Retina (tissue), 1 donor: ENCODE measurements around the gene ZNF669.

Experiments
- DNase-seq: peaks from one replicate; pipeline ENCODE4 v3.0.0-alpha.2; 2016

ZNF669 gene

DNA sequence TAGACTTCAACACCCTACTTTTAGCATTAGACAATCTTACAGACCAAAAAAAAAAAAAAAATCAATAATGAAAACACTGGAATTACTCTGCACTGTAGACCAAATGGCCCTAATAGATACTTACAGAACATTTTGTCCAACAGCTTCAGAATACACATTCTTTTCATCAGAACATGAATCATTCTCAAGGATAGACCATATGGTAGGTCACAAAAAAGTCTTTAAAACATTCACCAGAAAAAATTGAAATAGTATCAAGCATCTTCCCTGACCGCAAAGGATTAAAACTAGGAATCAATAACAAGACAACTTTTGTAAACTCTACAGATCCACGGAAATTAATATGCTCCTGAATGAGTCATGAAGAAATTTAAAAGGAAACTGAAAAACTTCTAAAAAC, 48.1 kb downstream of the ZNF669 start:
- no peak for DNase-seq

DNA sequence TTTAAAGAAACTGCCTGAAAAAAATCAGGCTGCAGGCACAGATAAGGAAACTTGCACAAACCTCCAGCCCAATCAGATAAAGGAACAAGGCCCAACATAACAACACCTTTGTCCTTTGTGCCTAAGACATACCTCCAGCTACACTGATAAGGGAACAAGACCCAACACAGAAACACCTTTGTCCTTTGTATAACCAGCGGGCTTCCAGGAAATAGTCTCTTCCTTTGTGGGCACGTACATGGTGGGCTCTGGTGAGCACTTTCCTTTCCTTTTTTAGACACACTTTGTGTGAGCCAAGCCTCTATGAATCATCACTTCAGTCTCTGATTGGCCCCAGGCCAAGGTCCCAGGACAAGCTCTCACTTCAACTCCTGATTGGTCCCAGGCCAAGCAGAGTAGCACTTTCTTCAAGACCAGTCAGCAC, 49.2 kb downstream of the ZNF669 start:
- DNase-seq: no peak
